Measurements from ENCODE around the gene OSBP. TPM values are rescaled to one million over a fixed set of nuclear protein-coding genes. Genes with fewer than 3 reads are reported as not detected.

The OSBP gene
- total RNA-seq, 3 donors from 2014 or later: 42.4 to 48.2 (median 43.9) TPM

DNA sequence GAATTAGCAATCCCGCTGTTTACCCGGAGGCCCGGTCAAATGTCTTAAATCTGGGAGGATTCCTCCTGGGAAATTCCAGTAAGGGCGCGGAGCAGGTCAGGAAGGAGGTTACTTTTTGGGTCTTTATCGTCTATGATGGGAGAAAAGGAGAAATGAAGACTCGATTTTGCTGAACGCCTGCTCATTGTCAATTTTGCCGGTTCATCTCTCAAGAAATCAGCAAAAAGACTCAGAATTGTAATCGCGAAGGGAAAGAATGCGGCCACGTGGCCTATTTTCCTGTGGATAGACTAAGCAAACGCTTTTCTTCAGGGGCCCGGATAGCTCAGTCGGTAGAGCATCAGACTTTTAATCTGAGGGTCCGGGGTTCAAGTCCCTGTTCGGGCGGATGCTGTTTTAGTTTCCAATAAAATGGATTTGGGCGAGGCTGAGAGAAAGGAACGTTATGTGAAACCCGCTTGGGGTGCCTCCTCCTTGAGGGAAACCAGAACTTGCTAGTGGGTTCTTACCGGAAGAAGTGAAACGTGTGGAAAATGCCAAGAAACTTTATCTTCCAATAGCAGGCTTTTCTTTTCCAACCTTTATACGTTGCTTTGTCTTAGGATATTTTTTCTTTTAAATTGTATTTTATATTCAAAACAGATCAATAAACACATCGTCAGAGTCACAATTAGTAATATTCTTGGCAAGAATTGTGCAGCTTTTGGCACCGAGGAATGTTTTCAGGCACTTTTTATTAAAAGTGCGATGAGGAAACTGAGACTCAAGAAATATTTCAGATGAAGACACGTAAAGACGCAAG lies 59.3 kb downstream of the OSBP start:
- H3K4me3 ChIP-seq: peak overlapping the region; percentile 34 to 46 (median 39)
- H3K36me3 ChIP-seq: no peaks in the 10 kb centered on the region
- no peaks in the 10 kb centered on the region for H3K9me3 ChIP-seq
- H3K4me1 ChIP-seq: no peaks in the 10 kb centered on the region
- no peak for DNase-seq (ENCODE audit: low spot score in 2 of 2)
- H3K27ac ChIP-seq: no peak overlapping the region
- TF ChIP-seq, protein P1, sequence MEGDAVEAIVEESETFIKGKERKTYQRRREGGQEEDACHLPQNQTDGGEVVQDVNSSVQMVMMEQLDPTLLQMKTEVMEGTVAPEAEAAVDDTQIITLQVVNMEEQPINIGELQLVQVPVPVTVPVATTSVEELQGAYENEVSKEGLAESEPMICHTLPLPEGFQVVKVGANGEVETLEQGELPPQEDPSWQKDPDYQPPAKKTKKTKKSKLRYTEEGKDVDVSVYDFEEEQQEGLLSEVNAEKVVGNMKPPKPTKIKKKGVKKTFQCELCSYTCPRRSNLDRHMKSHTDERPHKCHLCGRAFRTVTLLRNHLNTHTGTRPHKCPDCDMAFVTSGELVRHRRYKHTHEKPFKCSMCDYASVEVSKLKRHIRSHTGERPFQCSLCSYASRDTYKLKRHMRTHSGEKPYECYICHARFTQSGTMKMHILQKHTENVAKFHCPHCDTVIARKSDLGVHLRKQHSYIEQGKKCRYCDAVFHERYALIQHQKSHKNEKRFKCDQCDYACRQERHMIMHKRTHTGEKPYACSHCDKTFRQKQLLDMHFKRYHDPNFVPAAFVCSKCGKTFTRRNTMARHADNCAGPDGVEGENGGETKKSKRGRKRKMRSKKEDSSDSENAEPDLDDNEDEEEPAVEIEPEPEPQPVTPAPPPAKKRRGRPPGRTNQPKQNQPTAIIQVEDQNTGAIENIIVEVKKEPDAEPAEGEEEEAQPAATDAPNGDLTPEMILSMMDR (IDR thresholded peaks at IDR 0.05): no peak
- TF ChIP-seq POLR2AphosphoS5 (IDR thresholded peaks at IDR 0.05) (no peak), POLR2A (IDR thresholded peaks at IDR 0.05) (no peak)
- intact Hi-C loops (cut with DNase I; ENCODE audit: low total_unique reads): no loop called here
- no peaks in the 10 kb centered on the region for H3K27me3 ChIP-seq

DNA sequence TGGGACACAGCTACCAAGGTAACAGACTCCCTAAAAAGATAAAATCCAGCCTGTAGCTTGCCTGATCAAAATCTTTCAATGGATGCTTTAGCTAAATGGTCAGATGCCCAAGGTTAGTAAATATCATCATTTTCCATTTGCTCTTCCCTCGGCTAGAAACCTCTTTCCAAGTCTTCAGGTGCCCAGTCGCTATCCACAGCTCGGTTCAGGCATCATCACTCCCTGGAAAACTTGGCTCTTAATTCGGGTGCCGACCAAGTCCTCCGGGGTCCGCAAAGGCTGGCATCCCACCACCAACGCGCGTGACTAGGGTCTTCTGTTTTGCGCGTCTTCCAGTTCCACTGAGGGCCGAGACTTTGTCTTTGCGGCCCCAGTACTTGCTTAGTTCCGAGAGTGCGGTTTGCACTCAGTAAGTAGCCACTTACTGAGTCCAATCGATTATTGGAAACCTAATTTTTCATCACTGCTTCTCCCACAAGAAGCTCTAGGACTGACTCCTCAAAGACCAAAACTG lies 59.9 kb downstream of the OSBP start:
- DNase-seq (ENCODE audit: low spot score in 2 of 2): no peak
- intact Hi-C loops (cut with DNase I; ENCODE audit: low total_unique reads): no loop called here
- Histone ChIP-seq H3K27ac (no peak overlapping the region), H3K27me3 (no peaks in the 10 kb centered on the region), H3K36me3 (no peaks in the 10 kb centered on the region), H3K4me1 (no peaks in the 10 kb centered on the region), H3K9me3 (no peaks in the 10 kb centered on the region), H3K4me3 (peak overlapping the region; percentile 34 to 46 (median 39))
- TF ChIP-seq, protein P1 (IDR thresholded peaks at IDR 0.05): no peak
- TF ChIP-seq POLR2AphosphoS5 (IDR thresholded peaks at IDR 0.05): no peak
- no peak for TF ChIP-seq POLR2A (IDR thresholded peaks at IDR 0.05)

DNA sequence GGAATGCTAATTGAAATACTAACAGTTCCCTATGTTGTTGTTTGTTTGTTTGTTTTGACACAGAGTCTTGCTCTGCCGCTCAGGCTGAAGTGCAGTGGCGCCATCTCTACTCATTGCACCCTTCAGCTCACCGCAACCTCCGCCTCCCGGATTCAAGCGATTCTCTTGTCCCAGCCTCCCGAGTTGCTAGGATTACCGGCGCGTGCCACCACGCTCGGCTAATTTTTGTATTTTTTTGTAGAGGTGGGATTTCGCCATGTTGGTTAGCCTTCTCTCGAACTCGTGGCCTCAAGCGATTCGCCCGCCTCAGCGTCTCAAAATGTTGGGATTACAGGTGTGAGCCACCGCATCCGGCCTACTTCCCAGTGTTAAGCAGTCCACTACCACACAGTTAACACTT lies 62.3 kb downstream of the OSBP start:
- Histone ChIP-seq H3K27ac (no peak overlapping the region), H3K4me3 (no peak overlapping the region), H3K4me1 (peaks cover 0 to 5% of the 10 kb centered on the region in 2 donors), H3K9me3 (no peaks in the 10 kb centered on the region), H3K36me3 (no peaks in the 10 kb centered on the region), H3K27me3 (no peaks in the 10 kb centered on the region)
- intact Hi-C loops (cut with DNase I; ENCODE audit: low total_unique reads): no loop called here
- TF ChIP-seq POLR2AphosphoS5 (IDR thresholded peaks at IDR 0.05) (no peak), POLR2A (IDR thresholded peaks at IDR 0.05) (no peak)
- TF ChIP-seq, protein P1 (IDR thresholded peaks at IDR 0.05): no peak
- no peak for DNase-seq (ENCODE audit: low spot score in 2 of 2)

DNA sequence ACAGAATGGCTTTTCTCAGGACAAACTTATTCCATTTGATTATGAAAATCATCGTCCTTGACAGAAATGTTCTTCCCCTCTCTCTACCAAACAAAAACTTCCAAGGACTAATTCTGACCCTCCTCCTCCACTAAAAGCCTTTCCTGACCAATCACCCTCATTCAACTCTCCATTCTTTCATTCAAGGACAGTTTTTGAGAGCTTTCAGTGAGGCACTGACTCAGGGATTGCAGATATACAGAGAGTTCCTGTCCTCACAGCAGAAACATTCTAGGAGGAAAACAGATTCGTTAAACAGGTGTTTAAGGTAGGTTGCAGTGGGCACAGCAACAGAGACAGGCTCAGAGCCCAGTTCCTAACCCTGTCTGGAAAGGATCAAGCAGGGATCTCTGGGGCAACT lies 62.7 kb downstream of the OSBP start:
- TF ChIP-seq, protein P1 (IDR thresholded peaks at IDR 0.05): no peak
- TF ChIP-seq POLR2AphosphoS5 (IDR thresholded peaks at IDR 0.05) (no peak), POLR2A (IDR thresholded peaks at IDR 0.05) (no peak)
- no peaks in the 10 kb centered on the region for H3K27me3 ChIP-seq
- H3K4me1 ChIP-seq: peaks cover 0 to 5% of the 10 kb centered on the region in 2 donors
- intact Hi-C loops (cut with DNase I; ENCODE audit: low total_unique reads): no loop called here
- no peak overlapping the region for H3K4me3 ChIP-seq
- no peaks in the 10 kb centered on the region for H3K9me3 ChIP-seq
- H3K27ac ChIP-seq: peak overlapping the region in 1 of 2 donors; percentile 11
- no peak for DNase-seq (ENCODE audit: low spot score in 2 of 2)
- no peaks in the 10 kb centered on the region for H3K36me3 ChIP-seq
